Erythroblast (primary cell): ENCODE results near the gene KCTD15.

Source experiments
- GATA1 ChIP-seq: IDR thresholded peaks from 2 replicates; pipeline ENCODE4 v1.6.1; 2011; ENCODE audit warnings: low read depth, mild to moderate bottlenecking, control low read depth, low read length, moderate library complexity
- POLR2A ChIP-seq: IDR thresholded peaks from 2 replicates; pipeline ENCODE4 v1.6.1; 2011; ENCODE audit warnings: mild to moderate bottlenecking, low read length

DNA sequence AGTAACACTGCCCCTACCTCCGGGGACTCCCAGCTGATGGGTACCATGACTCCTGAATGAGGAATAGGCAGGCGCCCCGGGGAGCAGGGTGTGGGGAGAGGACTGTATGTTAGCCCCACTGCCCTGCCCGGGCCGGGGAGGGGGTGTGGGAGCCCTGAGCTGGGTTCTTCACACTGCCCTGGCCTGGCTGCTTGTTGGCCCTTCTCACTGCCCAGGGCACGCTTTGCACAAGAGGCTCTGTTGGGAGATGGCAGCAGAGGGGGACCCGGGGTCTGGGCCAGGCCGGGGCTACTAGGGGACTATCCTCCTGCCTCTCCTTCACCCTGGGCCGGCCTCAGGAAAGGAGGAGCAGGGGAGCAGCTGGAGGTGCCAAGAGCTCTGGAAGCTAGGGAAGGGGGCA, 19.3 kb upstream of the KCTD15 start:
- TF ChIP-seq POLR2A (no peak), GATA1 (no peak)
